GM12864 (cell line): ENCODE measurements around the gene ATP6V0D1.

Experiments
- DNase-seq: peaks from one replicate; pipeline ENCODE4 v3.0.0-alpha.2; 2011; ENCODE audit warnings: low read depth
- H3K4me3 ChIP-seq: 2 replicates; pipeline ENCODE4 v1.5.1; 2011; ENCODE audit warnings: mild to moderate bottlenecking, low read depth, low read length, control low read depth
- CTCF ChIP-seq: IDR thresholded peaks from 2 replicates; pipeline ENCODE4 v1.5.1; 2011; ENCODE audit warnings: low read depth, mild to moderate bottlenecking, moderate library complexity, low read length, control low read depth, inconsistent platforms; ENCODE audit errors: missing control alignments

ATP6V0D1 gene

GRCh38 chr16:67391424-67392300 is 89.3 kb downstream of the ATP6V0D1 start:
- no peak for TF ChIP-seq CTCF
- DNase-seq = no peak
- no peak overlapping the region for H3K4me3 ChIP-seq

GRCh38 chr16:67390816-67391423 is 90.0 kb downstream of the ATP6V0D1 start:
- TF ChIP-seq CTCF = no peak

GRCh38 chr16:67389911-67390815 is 90.8 kb downstream of the ATP6V0D1 start:
- DNase-seq = no peak
- TF ChIP-seq CTCF = no peak
- no peak overlapping the region for H3K4me3 ChIP-seq

More at GRCh38 chr16:67390816-67391423, 90.0 kb downstream of the ATP6V0D1 start:
- no peak overlapping the region for H3K4me3 ChIP-seq
- no peak for DNase-seq

- no peak overlapping the region for H3K4me3 ChIP-seq
- DNase-seq = no peak
- TF ChIP-seq CTCF = no peak
Observed at GRCh38 chr16:67388591-67388990, 92.4 kb downstream of the ATP6V0D1 start.

GRCh38 chr16:67388191-67388590 is 92.8 kb downstream of the ATP6V0D1 start:
- no peak overlapping the region for H3K4me3 ChIP-seq
- DNase-seq = no peak
- no peak for TF ChIP-seq CTCF
